ENCODE data around the gene CD3E.
A peak's percentile ranks its signal among the peaks of the same experiment; 100 is the strongest.

CD3E gene

GRCh38 chr11:118304568-118305248 lies at the start of gene CD3E:
Gene CD3E, plus strand, starts transcription at chr11:118304730. Its CDS starts 223 bp downstream, at chr11:118304953.
- DNase-seq (ENCODE audit: low read depth): no peak

- peak; percentile 28 for DNase-seq (ENCODE audit: low read depth)
Measured at GRCh38 chr11:118258410-118258809, 46.1 kb upstream of the CD3E start.

GRCh38 chr11:118259138-118259537 lies 45.4 kb upstream of the CD3E start:
- DNase-seq (ENCODE audit: low read depth): no peak

GRCh38 chr11:118260353-118260752 lies 44.2 kb upstream of the CD3E start:
- DNase-seq (ENCODE audit: low read depth): no peak

GRCh38 chr11:118263112-118263511 lies 41.4 kb upstream of the CD3E start:
- no peak for DNase-seq (ENCODE audit: low read depth)

GRCh38 chr11:118263695-118264568 lies 40.6 kb upstream of the CD3E start, which contains the start of gene MPZL2:
Gene MPZL2, minus strand, starts transcription at chr11:118264297. Its CDS starts 144 bp downstream, at chr11:118264153.
- DNase-seq (ENCODE audit: low read depth): peak; percentile 33

- DNase-seq (ENCODE audit: low read depth): no peak
Measured at GRCh38 chr11:118264569-118265465, 39.7 kb upstream of the CD3E start.

GRCh38 chr11:118265954-118266353 lies 38.6 kb upstream of the CD3E start:
- DNase-seq (ENCODE audit: low read depth): no peak

GRCh38 chr11:118267486-118267885 lies 37.0 kb upstream of the CD3E start:
- DNase-seq (ENCODE audit: low read depth): no peak

GRCh38 chr11:118272001-118272400 lies 32.5 kb upstream of the CD3E start:
- no peak for DNase-seq (ENCODE audit: low read depth)

- no peak for DNase-seq (ENCODE audit: low read depth)
Measured at GRCh38 chr11:118274186-118274585, 30.3 kb upstream of the CD3E start.

GRCh38 chr11:118275176-118275575 lies 29.4 kb upstream of the CD3E start:
- DNase-seq (ENCODE audit: low read depth): peak; percentile 81

GRCh38 chr11:118276422-118276821 lies 28.1 kb upstream of the CD3E start:
- DNase-seq (ENCODE audit: low read depth): no peak

- peak; percentile 84 for DNase-seq (ENCODE audit: low read depth)
Measured at GRCh38 chr11:118277312-118277711, 27.2 kb upstream of the CD3E start.

GRCh38 chr11:118281284-118281683 lies 23.2 kb upstream of the CD3E start:
- no peak for DNase-seq (ENCODE audit: low read depth)

- DNase-seq (ENCODE audit: low read depth): no peak
Measured at GRCh38 chr11:118282606-118283005, 21.9 kb upstream of the CD3E start.

- no peak for DNase-seq (ENCODE audit: low read depth)
Measured at GRCh38 chr11:118283037-118283636, 21.4 kb upstream of the CD3E start.

GRCh38 chr11:118283756-118284350 lies 20.7 kb upstream of the CD3E start:
- no peak for DNase-seq (ENCODE audit: low read depth)

GRCh38 chr11:118286545-118286944 lies 18.0 kb upstream of the CD3E start:
- DNase-seq (ENCODE audit: low read depth): no peak

- peak; percentile 68 for DNase-seq (ENCODE audit: low read depth)
Measured at GRCh38 chr11:118287006-118287405, 17.5 kb upstream of the CD3E start.

- no peak for DNase-seq (ENCODE audit: low read depth)
Measured at GRCh38 chr11:118289401-118289800, 15.1 kb upstream of the CD3E start.
